Fibroblast of lung (primary cell): Measurements from ENCODE around the gene KSR2.

ENCODE experiments used
- EZH2 ChIP-seq: IDR thresholded peaks from 2 replicates; pipeline ENCODE4 v1.5.1; 2012; ENCODE audit warnings: low read length, control low read depth, mild to moderate bottlenecking; ENCODE audit errors: missing control alignments
- TF ChIP-seq, protein P1 (sequence below), 2 donors: IDR thresholded peaks in 1 of 2; conservative IDR thresholded peaks in 1 of 2; 1 replicate in 1 of 2; 2 replicates in 1 of 2; pipeline ENCODE4 v1.5.1; 2011 to 2012; ENCODE audit warnings: low read length in 2 of 2, control low read depth in 1 of 2, inconsistent platforms in 1 of 2, low read depth in 1 of 2, mild to moderate bottlenecking in 1 of 2

DNA sequence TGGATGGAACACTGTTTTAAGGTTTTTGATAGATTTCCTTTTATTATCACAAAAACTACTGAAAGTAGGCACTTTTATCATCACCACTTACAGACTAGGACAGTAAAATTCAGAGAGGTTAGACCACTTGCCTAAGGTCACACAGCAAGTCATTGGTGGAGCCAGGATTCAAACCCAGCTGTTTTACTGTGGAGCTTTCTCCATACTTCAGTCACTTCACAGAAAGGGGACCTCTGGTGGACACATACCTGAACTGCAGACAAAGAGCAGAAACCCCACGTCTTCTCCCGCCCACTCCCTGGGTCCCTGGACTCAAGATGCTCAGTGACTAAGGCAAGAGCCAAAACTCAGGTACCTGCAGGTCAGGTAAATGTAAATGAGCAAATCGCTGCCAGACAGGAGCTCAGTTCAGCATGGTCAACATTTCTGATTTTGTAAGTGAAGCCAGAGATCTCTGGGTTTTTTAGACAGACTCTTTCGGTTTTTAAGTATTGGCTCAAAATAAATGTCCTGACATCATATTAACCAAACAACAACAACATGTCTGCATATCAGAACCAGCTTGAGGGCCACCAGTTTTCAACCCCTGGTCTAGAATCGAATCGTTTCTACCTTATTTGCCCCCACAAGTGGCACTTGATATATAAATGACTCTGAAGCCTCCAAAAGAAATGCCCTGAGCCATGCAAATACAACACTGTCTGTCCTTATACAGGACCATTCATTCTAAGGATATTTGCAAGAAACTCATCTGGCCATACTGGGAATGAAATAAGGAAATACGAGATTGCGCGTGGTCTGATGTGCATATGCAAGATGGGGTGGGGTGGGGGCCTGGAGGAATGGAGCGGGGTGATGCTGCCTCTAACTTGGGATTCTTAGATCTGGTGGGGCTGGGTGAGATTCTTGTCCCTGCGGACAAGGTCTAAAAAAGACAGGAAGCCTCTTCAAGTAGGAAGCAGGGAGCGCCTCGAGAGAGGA, 110.9 kb downstream of the KSR2 start:
- TF ChIP-seq, protein P1, sequence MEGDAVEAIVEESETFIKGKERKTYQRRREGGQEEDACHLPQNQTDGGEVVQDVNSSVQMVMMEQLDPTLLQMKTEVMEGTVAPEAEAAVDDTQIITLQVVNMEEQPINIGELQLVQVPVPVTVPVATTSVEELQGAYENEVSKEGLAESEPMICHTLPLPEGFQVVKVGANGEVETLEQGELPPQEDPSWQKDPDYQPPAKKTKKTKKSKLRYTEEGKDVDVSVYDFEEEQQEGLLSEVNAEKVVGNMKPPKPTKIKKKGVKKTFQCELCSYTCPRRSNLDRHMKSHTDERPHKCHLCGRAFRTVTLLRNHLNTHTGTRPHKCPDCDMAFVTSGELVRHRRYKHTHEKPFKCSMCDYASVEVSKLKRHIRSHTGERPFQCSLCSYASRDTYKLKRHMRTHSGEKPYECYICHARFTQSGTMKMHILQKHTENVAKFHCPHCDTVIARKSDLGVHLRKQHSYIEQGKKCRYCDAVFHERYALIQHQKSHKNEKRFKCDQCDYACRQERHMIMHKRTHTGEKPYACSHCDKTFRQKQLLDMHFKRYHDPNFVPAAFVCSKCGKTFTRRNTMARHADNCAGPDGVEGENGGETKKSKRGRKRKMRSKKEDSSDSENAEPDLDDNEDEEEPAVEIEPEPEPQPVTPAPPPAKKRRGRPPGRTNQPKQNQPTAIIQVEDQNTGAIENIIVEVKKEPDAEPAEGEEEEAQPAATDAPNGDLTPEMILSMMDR (conservative IDR thresholded peaks at IDR 0.05 in 1 of 2, IDR thresholded peaks at IDR 0.05 in 1 of 2; ENCODE audit: low read depth in 1 of 2, low read length in 2 of 2) = peak; percentile 58 to 62
- TF ChIP-seq EZH2 = no peak
